Muscle layer of duodenum (tissue), 2 donors: ENCODE results near the gene EIF4E1B.

Source experiments
- H3K27ac ChIP-seq: one replicate; pipeline ENCODE4 v1.7.0; 2013; ENCODE audit warnings: mild to moderate bottlenecking, low read length
- H3K27me3 ChIP-seq: one replicate; pipeline ENCODE4 v1.7.0; 2013; ENCODE audit warnings: low read depth, mild to moderate bottlenecking, control low read depth, low read length
- H3K36me3 ChIP-seq, 2 donors: one replicate each; pipeline ENCODE4 v1.7.0; 2013; ENCODE audit warnings: low read length in 2 of 2, control low read depth in 1 of 2, mild to moderate bottlenecking in 1 of 2; ENCODE audit not compliant: insufficient read depth in 2 of 2, control insufficient read depth in 1 of 2
- H3K4me1 ChIP-seq, 2 donors: one replicate each; pipeline ENCODE4 v1.7.0; 2013; ENCODE audit warnings: low read length in 2 of 2, mild to moderate bottlenecking in 2 of 2, control low read depth in 1 of 2, moderate library complexity in 1 of 2; ENCODE audit not compliant: insufficient read depth in 2 of 2, control insufficient read depth in 1 of 2
- H3K4me3 ChIP-seq, 2 donors: one replicate each; pipeline ENCODE4 v1.7.0; 2013; ENCODE audit warnings: low read length in 2 of 2, low read depth in 1 of 2, mild to moderate bottlenecking in 1 of 2
- H3K9me3 ChIP-seq, 2 donors: one replicate each; pipeline ENCODE4 v1.7.0; 2013; ENCODE audit warnings: low read length in 2 of 2, control low read depth in 1 of 2, mild to moderate bottlenecking in 1 of 2; ENCODE audit not compliant: control insufficient read depth in 1 of 2
- donor health status: healthy.

The EIF4E1B gene

DNA sequence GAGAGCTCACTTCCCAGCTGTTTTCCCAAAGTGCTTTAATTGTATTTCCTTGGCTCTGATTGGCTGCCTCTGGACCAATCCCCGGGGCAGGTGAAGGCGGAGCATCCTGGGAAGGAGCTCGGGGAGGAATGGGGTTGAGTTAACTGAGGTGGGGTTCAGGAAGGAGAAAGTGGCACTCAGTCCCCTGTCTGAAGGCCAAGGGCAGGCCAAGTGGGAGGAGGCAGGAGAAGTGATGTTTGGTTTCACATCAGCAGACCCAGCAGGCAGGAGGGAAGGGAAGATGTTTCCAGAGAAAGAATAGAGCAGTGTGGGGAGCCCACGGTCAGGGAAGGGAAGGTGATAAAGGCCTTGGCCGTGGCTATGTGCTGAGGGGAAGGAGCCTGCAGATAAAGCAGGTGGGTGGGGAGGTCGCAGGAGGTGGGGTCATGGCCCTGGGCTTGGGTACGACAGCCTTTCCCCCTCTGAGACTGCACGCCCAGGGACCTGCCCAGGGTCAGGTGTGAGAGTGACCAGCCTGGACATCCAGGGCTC, 19.9 kb downstream of the EIF4E1B start:
- Histone ChIP-seq H3K4me3 (no peak overlapping the region), H3K9me3 (no peaks in the 10 kb centered on the region), H3K27ac (no peak overlapping the region), H3K27me3 (no peaks in the 10 kb centered on the region), H3K36me3 (peaks cover 10 to 28% of the 10 kb centered on the region in 2 donors), H3K4me1 (peaks cover 6 to 14% of the 10 kb centered on the region in 2 donors)

DNA sequence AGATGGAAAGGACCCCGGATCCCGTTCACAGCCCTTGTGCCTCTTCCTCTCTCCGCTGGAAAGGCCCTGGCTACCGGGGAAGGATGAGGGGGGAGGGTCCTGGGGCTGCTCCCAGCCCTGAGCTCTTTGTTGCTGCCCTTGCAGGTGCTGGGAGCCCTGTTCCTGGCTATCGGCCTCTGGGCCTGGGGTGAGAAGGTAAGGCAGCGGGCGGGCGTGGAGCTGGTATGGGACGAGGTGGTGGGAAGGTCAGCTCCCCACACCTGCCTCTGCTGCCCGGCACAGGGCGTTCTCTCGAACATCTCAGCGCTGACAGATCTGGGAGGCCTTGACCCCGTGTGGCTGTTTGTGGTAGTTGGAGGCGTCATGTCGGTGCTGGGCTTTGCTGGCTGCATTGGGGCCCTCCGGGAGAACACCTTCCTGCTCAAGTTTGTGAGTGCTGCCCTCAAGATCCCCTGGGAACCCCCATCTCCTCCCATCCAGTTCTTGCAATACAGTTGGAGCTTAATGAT, 21.1 kb downstream of the EIF4E1B start:
- Histone ChIP-seq H3K9me3 (no peaks in the 10 kb centered on the region), H3K36me3 (peaks cover 14 to 34% of the 10 kb centered on the region in 2 donors), H3K4me1 (peaks cover 6 to 14% of the 10 kb centered on the region in 2 donors), H3K4me3 (no peak overlapping the region), H3K27me3 (no peaks in the 10 kb centered on the region), H3K27ac (no peak overlapping the region)

DNA sequence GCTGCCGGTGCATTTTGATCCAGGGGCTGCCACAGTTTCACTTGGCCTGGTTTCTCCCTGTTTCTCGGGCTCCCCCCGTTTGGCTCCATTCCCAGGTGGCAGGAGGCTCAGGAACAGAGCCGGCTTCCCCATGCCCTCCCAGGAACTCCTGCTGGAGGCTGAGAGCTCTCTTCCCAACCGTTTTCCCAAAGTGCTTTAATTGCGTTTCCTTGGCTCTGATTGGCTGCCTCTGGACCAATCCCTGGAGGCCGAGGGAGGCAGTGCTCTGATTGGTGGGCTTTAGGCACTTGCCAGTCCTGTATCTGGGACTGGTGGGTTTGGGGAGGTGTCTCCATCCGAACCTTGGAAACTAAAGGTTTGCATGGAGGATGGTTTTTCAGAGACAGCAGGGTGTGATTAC, 21.7 kb downstream of the EIF4E1B start:
- Histone ChIP-seq H3K4me1 (peaks cover 6 to 14% of the 10 kb centered on the region in 2 donors), H3K27me3 (no peaks in the 10 kb centered on the region), H3K9me3 (no peaks in the 10 kb centered on the region), H3K36me3 (peaks cover 14 to 39% of the 10 kb centered on the region in 2 donors), H3K4me3 (no peak overlapping the region), H3K27ac (no peak overlapping the region)

GRCh38 chr5:176653401-176654385, 23.2 kb downstream of the EIF4E1B start:
- Histone ChIP-seq H3K4me1 (peaks cover 6 to 10% of the 10 kb centered on the region in 2 donors), H3K36me3 (peaks cover 14 to 43% of the 10 kb centered on the region in 2 donors), H3K9me3 (no peaks in the 10 kb centered on the region), H3K27me3 (no peaks in the 10 kb centered on the region), H3K4me3 (no peak overlapping the region), H3K27ac (no peak overlapping the region)

DNA sequence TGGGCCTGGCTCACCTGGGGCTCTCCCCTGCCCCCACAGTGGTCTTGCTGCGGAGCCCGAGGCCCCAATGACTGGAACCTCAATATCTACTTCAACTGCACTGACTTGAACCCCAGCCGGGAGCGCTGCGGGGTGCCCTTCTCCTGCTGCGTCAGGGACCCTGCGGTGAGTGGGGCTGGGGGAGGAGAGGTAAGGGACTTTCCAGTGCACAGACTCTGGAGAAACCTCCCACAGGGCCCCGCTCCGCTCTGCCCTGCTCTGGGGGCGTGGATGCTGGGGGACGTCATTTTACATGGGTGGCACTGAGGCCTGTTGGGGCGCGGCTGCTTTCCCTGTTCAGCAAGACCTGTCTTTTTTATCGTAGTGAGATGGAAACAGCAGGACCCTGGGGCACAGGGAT, 24.4 kb downstream of the EIF4E1B start:
- no peaks in the 10 kb centered on the region for H3K9me3 ChIP-seq
- no peak overlapping the region for H3K27ac ChIP-seq
- no peaks in the 10 kb centered on the region for H3K27me3 ChIP-seq
- H3K4me1 ChIP-seq = peaks cover 8 to 11% of the 10 kb centered on the region in 2 donors
- H3K36me3 ChIP-seq = peaks cover 14 to 43% of the 10 kb centered on the region in 2 donors
- H3K4me3 ChIP-seq = no peak overlapping the region

DNA sequence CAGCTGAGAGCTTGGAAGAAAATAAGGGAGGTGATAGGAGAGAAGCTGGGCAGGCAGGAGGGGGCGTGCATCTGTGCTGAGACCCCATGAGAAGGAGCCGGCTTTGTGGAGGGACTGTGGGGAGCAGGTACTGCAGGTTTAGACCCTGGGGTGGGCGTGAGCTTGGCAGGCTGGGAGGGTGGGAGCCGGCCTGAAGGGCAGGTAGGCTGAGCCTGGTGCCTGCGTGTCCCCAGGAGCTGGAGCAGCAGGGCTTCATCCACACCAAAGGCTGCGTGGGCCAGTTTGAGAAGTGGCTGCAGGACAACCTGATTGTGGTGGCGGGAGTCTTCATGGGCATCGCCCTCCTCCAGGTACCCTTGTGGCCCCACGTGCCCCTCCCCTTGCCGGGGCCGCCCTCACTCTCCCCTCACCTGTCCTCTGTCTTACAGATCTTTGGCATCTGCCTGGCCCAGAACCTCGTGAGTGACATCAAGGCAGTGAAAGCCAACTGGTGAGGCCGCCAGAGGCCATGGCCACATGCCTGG, 26.1 kb downstream of the EIF4E1B start:
- H3K27ac ChIP-seq = no peak overlapping the region
- no peaks in the 10 kb centered on the region for H3K9me3 ChIP-seq
- no peaks in the 10 kb centered on the region for H3K27me3 ChIP-seq
- H3K4me1 ChIP-seq = peaks cover 8 to 17% of the 10 kb centered on the region in 2 donors
- H3K4me3 ChIP-seq = no peak overlapping the region
- H3K36me3 ChIP-seq = peaks cover 14 to 43% of the 10 kb centered on the region in 2 donors

DNA sequence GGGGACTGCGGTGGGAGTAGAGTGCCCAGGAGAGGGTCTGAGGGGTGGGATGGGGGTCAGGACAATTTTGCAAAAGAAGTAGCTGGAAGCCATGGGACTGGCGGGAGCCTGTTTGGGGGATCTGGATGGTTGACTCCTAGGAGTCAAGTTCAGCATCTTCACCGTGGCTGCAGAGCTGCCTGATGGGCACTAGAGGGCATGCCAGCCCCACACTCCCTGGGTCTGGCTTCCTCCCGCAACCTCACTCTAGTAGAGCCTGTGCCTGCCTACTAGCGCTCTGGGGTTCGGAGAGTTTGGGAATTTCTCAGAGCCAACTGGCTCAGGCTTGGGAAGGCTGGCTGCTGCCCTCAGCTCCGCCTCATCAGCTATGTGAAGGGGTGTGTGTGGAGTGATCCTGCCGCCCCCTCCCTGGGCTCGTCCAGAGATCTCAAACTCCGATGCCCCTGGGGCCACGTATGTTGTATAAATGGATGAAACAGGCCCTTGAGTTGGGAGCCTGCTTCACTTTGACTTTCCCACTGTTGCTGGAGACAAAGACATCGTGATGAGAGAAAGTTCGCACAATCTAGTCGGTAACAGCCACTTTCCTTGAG, 27.6 kb downstream of the EIF4E1B start:
- Histone ChIP-seq H3K4me3 (peak overlapping the region in 1 of 2 donors; percentile 14), H3K27me3 (no peaks in the 10 kb centered on the region), H3K9me3 (no peaks in the 10 kb centered on the region), H3K36me3 (peaks cover 14 to 37% of the 10 kb centered on the region in 2 donors), H3K27ac (no peak overlapping the region), H3K4me1 (peaks cover 8 to 17% of the 10 kb centered on the region in 2 donors)

- H3K9me3 ChIP-seq = no peaks in the 10 kb centered on the region
- no peak overlapping the region for H3K27ac ChIP-seq
- H3K27me3 ChIP-seq = no peaks in the 10 kb centered on the region
- peaks cover 6 to 29% of the 10 kb centered on the region in 2 donors for H3K36me3 ChIP-seq
- H3K4me3 ChIP-seq = peak overlapping the region in 1 of 2 donors; percentile 14
- peaks cover 8 to 17% of the 10 kb centered on the region in 2 donors for H3K4me1 ChIP-seq
Observed at GRCh38 chr5:176658817-176659511, 28.5 kb downstream of the EIF4E1B start.

DNA sequence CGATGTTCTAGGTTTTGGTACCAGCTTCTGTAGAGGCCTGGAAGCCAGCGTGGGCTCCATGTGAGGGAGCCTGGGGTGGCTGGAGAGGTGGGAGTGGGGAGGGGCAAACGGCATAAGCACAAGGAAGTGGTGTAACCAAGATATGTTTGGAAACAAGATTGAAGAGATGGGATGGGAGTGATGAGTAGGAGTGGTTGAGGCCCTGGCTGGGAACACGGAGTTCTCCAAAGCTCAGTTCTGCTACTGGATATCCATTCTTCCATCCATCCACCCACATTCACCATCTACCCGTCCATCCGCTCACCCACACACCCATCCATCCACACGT, 29.0 kb downstream of the EIF4E1B start:
- Histone ChIP-seq H3K9me3 (no peaks in the 10 kb centered on the region), H3K27ac (no peak overlapping the region), H3K27me3 (no peaks in the 10 kb centered on the region), H3K36me3 (peaks cover 4 to 25% of the 10 kb centered on the region in 2 donors), H3K4me1 (peaks cover 8 to 17% of the 10 kb centered on the region in 2 donors), H3K4me3 (no peak overlapping the region)

DNA sequence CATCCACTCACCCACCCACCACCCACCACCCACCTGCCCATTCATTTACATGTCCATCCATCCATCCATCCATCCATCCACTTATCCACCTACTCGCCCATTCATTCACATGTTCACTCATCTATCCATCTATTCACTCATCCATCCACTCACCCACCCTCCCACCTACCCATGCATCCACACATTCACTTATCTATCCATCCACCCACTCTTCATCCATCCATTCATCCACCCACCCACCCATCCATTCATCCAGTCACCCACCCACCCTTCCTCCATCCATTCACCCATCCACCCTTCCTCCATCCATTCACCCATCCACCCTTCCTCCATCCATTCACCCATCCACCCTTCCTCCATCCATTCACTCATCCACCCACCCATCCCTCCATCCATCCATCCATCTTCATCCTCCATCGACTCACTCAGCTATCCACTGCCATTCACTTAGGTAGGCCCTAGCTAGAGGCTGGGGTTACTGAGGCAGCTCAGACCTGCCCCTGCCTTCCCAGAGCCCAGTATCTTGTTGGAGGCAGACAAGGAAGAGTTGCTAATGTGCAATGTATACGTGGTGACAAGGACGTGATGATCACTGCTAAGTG, 29.5 kb downstream of the EIF4E1B start:
- no peaks in the 10 kb centered on the region for H3K9me3 ChIP-seq
- H3K27me3 ChIP-seq = no peaks in the 10 kb centered on the region
- H3K4me3 ChIP-seq = no peak overlapping the region
- peaks cover 4 to 20% of the 10 kb centered on the region in 2 donors for H3K36me3 ChIP-seq
- H3K4me1 ChIP-seq = peaks cover 8 to 17% of the 10 kb centered on the region in 2 donors
- no peak overlapping the region for H3K27ac ChIP-seq
